NCI-H774 (cell line): ENCODE results near the gene COL4A1.

Experiments
- DNase-seq: peaks from one replicate; lab custom pipeline; 2025; lab: John Stamatoyannopoulos, UW

Gene COL4A1

GRCh38 chr13:110236431-110236830 is 70.5 kb downstream of the COL4A1 start:
- DNase-seq: no peak

- no peak for DNase-seq
Measured at GRCh38 chr13:110234532-110234931, 72.4 kb downstream of the COL4A1 start.

GRCh38 chr13:110233951-110234280 is 73.0 kb downstream of the COL4A1 start:
- no peak for DNase-seq

- no peak for DNase-seq
Measured at GRCh38 chr13:110233181-110233950, 73.6 kb downstream of the COL4A1 start.

- no peak for DNase-seq
Measured at GRCh38 chr13:110232756-110233155, 74.2 kb downstream of the COL4A1 start.

GRCh38 chr13:110232142-110232541 is 74.8 kb downstream of the COL4A1 start:
- peak; percentile 27 for DNase-seq

- no peak for DNase-seq
Measured at GRCh38 chr13:110231348-110232047, 75.5 kb downstream of the COL4A1 start.

- DNase-seq: no peak
Measured at GRCh38 chr13:110230661-110231347, 76.2 kb downstream of the COL4A1 start.

GRCh38 chr13:110229905-110230563 is 76.9 kb downstream of the COL4A1 start:
- no peak for DNase-seq

GRCh38 chr13:110228936-110229904 is 77.7 kb downstream of the COL4A1 start:
- DNase-seq: no peak

- DNase-seq: no peak
Measured at GRCh38 chr13:110227864-110228643, 78.9 kb downstream of the COL4A1 start.

- no peak for DNase-seq
Measured at GRCh38 chr13:110227416-110227815, 79.5 kb downstream of the COL4A1 start.

- peak; percentile 89 for DNase-seq
Measured at GRCh38 chr13:110225609-110226574, 81.1 kb downstream of the COL4A1 start.

GRCh38 chr13:110225003-110225402 is 82.0 kb downstream of the COL4A1 start:
- DNase-seq: no peak

GRCh38 chr13:110224519-110224918 is 82.4 kb downstream of the COL4A1 start:
- no peak for DNase-seq

GRCh38 chr13:110221406-110222117 is 85.4 kb downstream of the COL4A1 start:
- DNase-seq: no peak

- no peak for DNase-seq
Measured at GRCh38 chr13:110220471-110220870, 86.5 kb downstream of the COL4A1 start.

- DNase-seq: no peak
Measured at GRCh38 chr13:110218581-110219201, 88.3 kb downstream of the COL4A1 start.
